HL-60/S4 (cell line): Measurements from ENCODE around the gene PDIA6.
"Not testable (repeated sequence)": the region's sequence is repeated elsewhere in the genome, so short reads cannot be mapped to it uniquely, and the experiment has no call there.

Experiments
- in situ Hi-C: fragments of 300-500 bp; cut with MboI; formaldehyde crosslinking; loops from 2 replicates; pipeline ENCODE4 v1.14.3; 2022; ENCODE audit warnings: low sequenced_read_pairs

Gene PDIA6

GRCh38 chr2:10834068-10834655, 21.6 kb upstream of the PDIA6 start:
- in situ Hi-C loops, result loop anchor here (10.0 to 25.0 kb wide), 2 partner anchors 578 to 751 kb away; no protein-coding TSS in a partner anchor

- in situ Hi-C loops, result loop anchor here (10.0 to 25.0 kb wide), 2 partner anchors 579 to 752 kb away; no protein-coding TSS in a partner anchor
These were observed 20.4 kb upstream of the PDIA6 start for GRCh38 chr2:10833021-10833420.

GRCh38 chr2:10832203-10832936, 19.8 kb upstream of the PDIA6 start:
- in situ Hi-C loops, result loop anchor here (10.0 to 25.0 kb wide), 2 partner anchors 580 to 752 kb away; no protein-coding TSS in a partner anchor

- in situ Hi-C loops, result loop anchor here (10.0 to 25.0 kb wide), 2 partner anchors 581 to 753 kb away; no protein-coding TSS in a partner anchor
These were observed 18.9 kb upstream of the PDIA6 start for GRCh38 chr2:10831400-10831985.

- in situ Hi-C loops, result loop anchor here (10.0 to 25.0 kb wide), 2 partner anchors 581 to 754 kb away; no protein-coding TSS in a partner anchor
These were observed 18.2 kb upstream of the PDIA6 start for GRCh38 chr2:10830641-10831399.

GRCh38 chr2:10830203-10830602, 17.6 kb upstream of the PDIA6 start:
- in situ Hi-C loops, result loop anchor here (10.0 to 25.0 kb wide), 2 partner anchors 582 to 755 kb away; no protein-coding TSS in a partner anchor

GRCh38 chr2:10829299-10829698, 16.7 kb upstream of the PDIA6 start:
- in situ Hi-C loops, result loop anchor here (25.0 kb wide), 1 partner anchor 583 kb away; no protein-coding TSS in a partner anchor

GRCh38 chr2:10828346-10828745, 15.8 kb upstream of the PDIA6 start:
- in situ Hi-C loops, result loop anchor here (25.0 kb wide), 1 partner anchor 584 kb away; no protein-coding TSS in a partner anchor

- in situ Hi-C loops, result loop anchor here (25.0 kb wide), 1 partner anchor 586 kb away; no protein-coding TSS in a partner anchor
These were observed 14.0 kb upstream of the PDIA6 start for GRCh38 chr2:10826625-10827024.

GRCh38 chr2:10826026-10826425, 13.4 kb upstream of the PDIA6 start:
- in situ Hi-C loops, result loop anchor here (25.0 kb wide), 1 partner anchor 586 kb away; no protein-coding TSS in a partner anchor

- in situ Hi-C loops, result no loop called here
These were observed 11.6 kb upstream of the PDIA6 start for GRCh38 chr2:10824191-10824590.

- in situ Hi-C loops, result no loop called here
These were observed 8.6 kb upstream of the PDIA6 start for GRCh38 chr2:10820978-10821695.

GRCh38 chr2:10820562-10820961, 8.0 kb upstream of the PDIA6 start:
- in situ Hi-C loops, result no loop called here

- in situ Hi-C loops, result no loop called here
These were observed 7.2 kb upstream of the PDIA6 start for GRCh38 chr2:10819714-10820314.

- in situ Hi-C loops, result no loop called here
These were observed 6.4 kb upstream of the PDIA6 start for GRCh38 chr2:10818984-10819383.

GRCh38 chr2:10818305-10818704, 5.7 kb upstream of the PDIA6 start:
- in situ Hi-C loops, result not testable (repeated sequence)

GRCh38 chr2:10817413-10817812, 4.8 kb upstream of the PDIA6 start:
- in situ Hi-C loops, result no loop called here

- in situ Hi-C loops, result no loop called here
These were observed 2.2 kb upstream of the PDIA6 start for GRCh38 chr2:10814571-10815331.

- in situ Hi-C loops, result no loop called here
These were observed 1.6 kb upstream of the PDIA6 start for GRCh38 chr2:10814142-10814541.
